HCT116 (cell line): ENCODE results near the gene PLCB4. TPM values are rescaled to one million over a fixed set of nuclear protein-coding genes. Genes with fewer than 3 reads are reported as not detected.

Source experiments
- ATAC-seq: fragments of 200-7000 bp; cut with Tn5 transposase; 2 replicates; pipeline ENCODE4 v1.9.1; 2020; ENCODE audit warnings: mild to moderate bottlenecking, moderate library complexity
- BruUV-seq: library from RNA; stranded (reverse); fragments of 400-500 nt; replicated peaks from 2 replicates; lab custom pipeline; 2021; lab: Mats Ljungman, UMichigan
- CTCF ChIA-PET: fragments of 300-600 bp; sonication (Branson Sonifier 250); formaldehyde crosslinking; loops from one replicate; lab custom pipeline; 2021; ENCODE audit warnings: antibody characterized with exemption; lab: Charles Lee
- POLR2A ChIA-PET: fragments of 300-600, 350-600 bp; sonication (Branson Sonifier 250); formaldehyde crosslinking; loops from one replicate; lab custom pipeline; 2021; ENCODE audit warnings: antibody characterized with exemption; lab: Charles Lee
- RAD21 ChIA-PET, 2 experiments: fragments of 300-600 bp; sonication (Branson Sonifier 250); formaldehyde crosslinking; loops; one replicate each; lab custom pipeline; 2023; ENCODE audit warnings: low total read pairs in 2 of 2; ENCODE audit not compliant: uncharacterized antibody in 2 of 2, unreplicated experiment in 2 of 2, low non-redundant PET in 1 of 2; lab: Charles Lee
- DNase-seq: peaks from one replicate; pipeline ENCODE4 v3.0.0-alpha.2; 2010; ENCODE audit warnings: low read depth, low spot score
- H2AFZ ChIP-seq: fragments of 200-600 bp; shearing (Covaris generic), sonication (generic); 2 replicates; pipeline ENCODE4 v1.6.1; 2017; ENCODE audit warnings: low read depth, mixed run types, mixed read lengths, antibody characterized with exemption, low read length; ENCODE audit not compliant: poor library complexity, severe bottlenecking
- H3K27ac ChIP-seq: 2 replicates; pipeline ENCODE4 v1.5.1; 2012; ENCODE audit warnings: low read depth, low read length
- H3K27me3 ChIP-seq: fragments of 200-600 bp; sonication (generic); 2 replicates; pipeline ENCODE4 v1.6.1; 2016; ENCODE audit warnings: mixed run types, low read length, mixed read lengths; ENCODE audit not compliant: insufficient read depth
- H3K36me3 ChIP-seq, 2 experiments: fragments of 200-500 bp in 1 of 2; fragments of 200-600 bp in 1 of 2; sonication (Bioruptor generic) in 1 of 2; sonication (generic) in 1 of 2; 2 replicates each; pipeline versions ENCODE4 v1.5.1 to v1.6.1; 2014 to 2016; ENCODE audit warnings: low read length in 2 of 2, inconsistent platforms in 1 of 2, mixed read lengths in 1 of 2, mixed run types in 1 of 2; ENCODE audit not compliant: insufficient read depth in 2 of 2, control insufficient read depth in 1 of 2
- H3K4me1 ChIP-seq, 2 experiments: fragments of 200-600 bp in 1 of 2; sonication (generic) in 1 of 2; 2 replicates each; pipeline versions ENCODE4 v1.5.1 to v1.6.1; 2012 to 2017; ENCODE audit warnings: low read length in 2 of 2, inconsistent platforms in 1 of 2, mild to moderate bottlenecking in 1 of 2, mixed read lengths in 1 of 2, mixed run types in 1 of 2, moderate library complexity in 1 of 2; ENCODE audit not compliant: insufficient read depth in 2 of 2, control insufficient read depth in 1 of 2
- H3K4me2 ChIP-seq: fragments of 200-600 bp; sonication (generic); 2 replicates; pipeline ENCODE4 v1.6.1; 2017; ENCODE audit warnings: mixed run types, low read length, mixed read lengths
- H3K4me3 ChIP-seq, 2 experiments: fragments of 200-600 bp in 1 of 2; sonication (generic) in 1 of 2; replicated peaks in 1 of 2; 2 replicates each; pipeline ENCODE4 v1.5.1; 2011 to 2016; ENCODE audit warnings: low read length in 2 of 2, control low read depth in 1 of 2, low read depth in 1 of 2, mild to moderate bottlenecking in 1 of 2, mixed read lengths in 1 of 2, mixed run types in 1 of 2
- H3K79me2 ChIP-seq: fragments of 200-600 bp; sonication (generic); 2 replicates; pipeline ENCODE4 v1.6.1; 2017; ENCODE audit warnings: mild to moderate bottlenecking, mixed run types, low read length, moderate library complexity, mixed read lengths; ENCODE audit not compliant: insufficient read depth
- H3K9ac ChIP-seq: fragments of 200-600 bp; sonication (generic); 2 replicates; pipeline ENCODE4 v1.6.1; 2016; ENCODE audit warnings: low read length, mixed read lengths
- H3K9me2 ChIP-seq: fragments of 200-600 bp; sonication (generic), shearing (Covaris generic); 2 replicates; pipeline ENCODE4 v1.6.1; 2017; ENCODE audit warnings: mixed run types, mild to moderate bottlenecking, moderate library complexity; ENCODE audit not compliant: insufficient read depth
- H3K9me3 ChIP-seq, 2 experiments: fragments of 200-500 bp in 1 of 2; fragments of 200-600 bp in 1 of 2; sonication (Bioruptor generic) in 1 of 2; sonication (generic) in 1 of 2; 2 replicates each; pipeline ENCODE4 v1.6.1; 2014 to 2017; ENCODE audit warnings: low read length in 2 of 2, mixed read lengths in 2 of 2, inconsistent platforms in 1 of 2, low read depth in 1 of 2, mild to moderate bottlenecking in 1 of 2, mixed run types in 1 of 2, moderate library complexity in 1 of 2; ENCODE audit not compliant: control insufficient read depth in 1 of 2, insufficient read depth in 1 of 2
- H4K20me1 ChIP-seq: fragments of 200-600 bp; sonication (generic), shearing (Covaris generic); 2 replicates; pipeline ENCODE4 v1.6.1; 2017; ENCODE audit warnings: mixed run types, mild to moderate bottlenecking, moderate library complexity; ENCODE audit not compliant: insufficient read depth
- CBX3 ChIP-seq: IDR thresholded peaks from 2 replicates; pipeline ENCODE4 v1.6.1; 2012; ENCODE audit warnings: low read depth
- CEBPB ChIP-seq: IDR thresholded peaks from 2 replicates; pipeline ENCODE4 v1.6.1; 2012; ENCODE audit warnings: low read depth
- EGR1 ChIP-seq: IDR thresholded peaks from 2 replicates; pipeline ENCODE4 v1.6.1; 2012; ENCODE audit warnings: low read depth
- EZH2 ChIP-seq: fragments of 200-600 bp; sonication (generic); IDR thresholded peaks from 2 replicates; pipeline ENCODE4 v1.6.1; 2017; ENCODE audit warnings: antibody characterized with exemption, mixed run types
- EZH2phosphoT487 ChIP-seq: fragments of 200-600 bp; IDR thresholded peaks from 2 replicates; pipeline ENCODE4 v1.6.1; 2018; ENCODE audit warnings: antibody characterized with exemption, borderline replicate concordance
- JUND ChIP-seq: IDR thresholded peaks from 2 replicates; pipeline ENCODE4 v1.6.1; 2012
- RAD21 ChIP-seq: IDR thresholded peaks from 2 replicates; pipeline ENCODE4 v1.6.1; 2012; ENCODE audit warnings: low read depth, mild to moderate bottlenecking
- SIN3A ChIP-seq: IDR thresholded peaks from 2 replicates; pipeline ENCODE4 v1.6.1; 2012; ENCODE audit warnings: low read depth
- SP1 ChIP-seq: IDR thresholded peaks from 2 replicates; pipeline ENCODE4 v1.6.1; 2012; ENCODE audit warnings: low read depth
- TCF7L2 ChIP-seq: IDR thresholded peaks from 2 replicates; pipeline ENCODE4 v1.7.0; 2011; ENCODE audit warnings: borderline replicate concordance, inconsistent platforms; ENCODE audit not compliant: insufficient read depth, insufficient read length; ENCODE audit errors: extremely low read depth
- ZNF274 ChIP-seq: fragments of 200-500 bp; sonication (Bioruptor generic); IDR thresholded peaks from 2 replicates; pipeline ENCODE4 v1.6.1; 2014; ENCODE audit warnings: mild to moderate bottlenecking, low read depth, low read length, inconsistent platforms
- intact Hi-C: fragments of 100-400 bp; cut with micrococcal nuclease; formaldehyde crosslinking; loops from 2 replicates; pipeline ENCODE4 v1.10.0; 2022
- total RNA-seq: library from RNA; stranded (reverse); gene quantifications from one replicate; pipeline ENCODE4 v1.2.1, GENCODE V29; 2021; ENCODE audit not compliant: unreplicated experiment
- TF ChIP-seq, protein P1 (sequence below): IDR thresholded peaks from 2 replicates; pipeline ENCODE4 v1.6.1; 2012
- TF ChIP-seq, protein P2 (sequence below): IDR thresholded peaks from 2 replicates; pipeline ENCODE4 v1.6.1; 2011; ENCODE audit warnings: mild to moderate bottlenecking, low read length, moderate library complexity; ENCODE audit not compliant: insufficient replicate concordance; ENCODE audit errors: extremely low read depth
- TF ChIP-seq, protein P3 (sequence below): IDR thresholded peaks from 2 replicates; pipeline ENCODE4 v1.6.1; 2012; ENCODE audit warnings: low read depth

The PLCB4 gene
- total RNA-seq, 1 experiment from 2014 or later: 2.5 TPM

DNA sequence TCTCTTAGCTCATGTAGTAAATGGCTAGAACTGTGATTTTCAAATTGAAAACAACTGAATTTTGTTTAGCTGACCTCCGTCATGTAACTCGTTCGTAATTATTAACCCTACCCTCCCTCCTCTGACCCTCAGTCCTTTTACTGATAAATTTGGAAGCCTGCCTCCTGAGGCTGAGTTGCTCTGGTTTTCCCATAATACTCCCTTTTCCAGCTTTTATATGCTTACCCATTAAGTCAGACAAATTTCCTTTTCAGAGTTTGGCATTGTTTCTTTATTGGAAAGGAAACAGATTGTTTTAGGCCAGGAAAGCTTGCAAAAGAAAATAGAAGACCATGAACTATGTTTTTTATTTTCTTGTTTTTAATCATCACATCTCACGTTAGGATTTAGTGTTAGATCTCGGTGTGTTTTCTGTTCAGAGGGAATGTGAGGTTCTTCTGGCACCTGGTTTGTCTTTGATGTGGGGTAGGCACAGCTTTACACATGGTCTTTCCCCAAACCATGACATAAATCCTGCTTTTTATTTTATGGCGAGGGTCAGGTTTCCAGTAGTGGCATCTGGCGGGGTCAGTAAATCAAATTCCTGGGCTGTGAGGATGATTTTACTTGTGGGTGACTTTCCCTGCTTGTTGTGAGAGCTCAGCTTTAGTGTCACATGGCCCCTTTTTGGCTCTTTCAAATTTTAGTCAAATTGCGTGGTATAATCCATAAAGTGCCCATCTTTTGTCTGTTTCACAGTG is 24.5 kb downstream of the PLCB4 start:
- no peak overlapping the region for H3K4me2 ChIP-seq
- ChIA-PET POLR2A (no interaction called here), RAD21 (no interaction called here), CTCF (no interaction called here)
- no peaks in the 10 kb centered on the region for H4K20me1 ChIP-seq
- H3K9me3 ChIP-seq: no peaks in the 10 kb centered on the region
- no peaks in the 10 kb centered on the region for H3K79me2 ChIP-seq
- intact Hi-C loops: no loop called here
- H3K4me3 ChIP-seq: no peak overlapping the region
- no peak overlapping the region for H2AFZ ChIP-seq
- TF ChIP-seq RAD21 (no peak), JUND (no peak), EGR1 (no peak), SIN3A (no peak), CBX3 (no peak)
- TF ChIP-seq, protein P1, sequence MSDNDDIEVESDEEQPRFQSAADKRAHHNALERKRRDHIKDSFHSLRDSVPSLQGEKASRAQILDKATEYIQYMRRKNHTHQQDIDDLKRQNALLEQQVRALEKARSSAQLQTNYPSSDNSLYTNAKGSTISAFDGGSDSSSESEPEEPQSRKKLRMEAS: no peak
- no peaks in the 10 kb centered on the region for H3K9me2 ChIP-seq
- ATAC-seq (no peak), DNase-seq (no peak)
- no peak overlapping the region for H3K27ac ChIP-seq
- no peaks in the 10 kb centered on the region for H3K27me3 ChIP-seq
- no peak overlapping the region for H3K9ac ChIP-seq
- BruUV-seq: no TSS peak
- H3K4me1 ChIP-seq: no peaks in the 10 kb centered on the region
- H3K36me3 ChIP-seq: no peaks in the 10 kb centered on the region

DNA sequence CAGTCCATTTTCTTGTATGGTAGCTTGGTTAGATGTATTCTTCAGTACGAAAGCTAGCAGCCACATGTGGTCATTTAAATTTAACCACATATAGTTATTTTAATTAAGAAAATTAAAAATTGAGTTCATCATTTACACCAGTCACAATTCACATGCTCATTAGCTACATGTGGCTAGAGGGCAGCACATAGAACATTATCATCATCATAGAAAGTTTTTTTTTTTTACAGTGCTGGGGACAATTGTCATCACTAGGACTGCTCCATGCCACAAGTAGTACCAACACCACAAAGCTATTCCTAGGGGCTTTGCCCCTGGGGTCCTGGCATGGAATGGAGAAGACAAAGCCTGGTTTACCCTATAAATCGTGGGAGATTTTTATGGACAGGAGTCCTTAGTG is 30.5 kb downstream of the PLCB4 start:
- CTCF ChIA-PET: interaction anchor here (0.7 to 1.5 kb wide), 3 partner anchors 9 to 246 kb away, joined by 3 read pairs; no protein-coding TSS in a partner anchor
- TF ChIP-seq CEBPB (no peak), ZNF274 (no peak), EZH2 (no peak), SIN3A (no peak), EZH2phosphoT487 (no peak), JUND (no peak), SP1 (no peak), TCF7L2 (no peak)
- TF ChIP-seq, protein P2, sequence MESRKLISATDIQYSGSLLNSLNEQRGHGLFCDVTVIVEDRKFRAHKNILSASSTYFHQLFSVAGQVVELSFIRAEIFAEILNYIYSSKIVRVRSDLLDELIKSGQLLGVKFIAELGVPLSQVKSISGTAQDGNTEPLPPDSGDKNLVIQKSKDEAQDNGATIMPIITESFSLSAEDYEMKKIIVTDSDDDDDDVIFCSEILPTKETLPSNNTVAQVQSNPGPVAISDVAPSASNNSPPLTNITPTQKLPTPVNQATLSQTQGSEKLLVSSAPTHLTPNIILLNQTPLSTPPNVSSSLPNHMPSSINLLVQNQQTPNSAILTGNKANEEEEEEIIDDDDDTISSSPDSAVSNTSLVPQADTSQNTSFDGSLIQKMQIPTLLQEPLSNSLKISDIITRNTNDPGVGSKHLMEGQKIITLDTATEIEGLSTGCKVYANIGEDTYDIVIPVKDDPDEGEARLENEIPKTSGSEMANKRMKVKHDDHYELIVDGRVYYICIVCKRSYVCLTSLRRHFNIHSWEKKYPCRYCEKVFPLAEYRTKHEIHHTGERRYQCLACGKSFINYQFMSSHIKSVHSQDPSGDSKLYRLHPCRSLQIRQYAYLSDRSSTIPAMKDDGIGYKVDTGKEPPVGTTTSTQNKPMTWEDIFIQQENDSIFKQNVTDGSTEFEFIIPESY: no peak
- TF ChIP-seq, protein P3, sequence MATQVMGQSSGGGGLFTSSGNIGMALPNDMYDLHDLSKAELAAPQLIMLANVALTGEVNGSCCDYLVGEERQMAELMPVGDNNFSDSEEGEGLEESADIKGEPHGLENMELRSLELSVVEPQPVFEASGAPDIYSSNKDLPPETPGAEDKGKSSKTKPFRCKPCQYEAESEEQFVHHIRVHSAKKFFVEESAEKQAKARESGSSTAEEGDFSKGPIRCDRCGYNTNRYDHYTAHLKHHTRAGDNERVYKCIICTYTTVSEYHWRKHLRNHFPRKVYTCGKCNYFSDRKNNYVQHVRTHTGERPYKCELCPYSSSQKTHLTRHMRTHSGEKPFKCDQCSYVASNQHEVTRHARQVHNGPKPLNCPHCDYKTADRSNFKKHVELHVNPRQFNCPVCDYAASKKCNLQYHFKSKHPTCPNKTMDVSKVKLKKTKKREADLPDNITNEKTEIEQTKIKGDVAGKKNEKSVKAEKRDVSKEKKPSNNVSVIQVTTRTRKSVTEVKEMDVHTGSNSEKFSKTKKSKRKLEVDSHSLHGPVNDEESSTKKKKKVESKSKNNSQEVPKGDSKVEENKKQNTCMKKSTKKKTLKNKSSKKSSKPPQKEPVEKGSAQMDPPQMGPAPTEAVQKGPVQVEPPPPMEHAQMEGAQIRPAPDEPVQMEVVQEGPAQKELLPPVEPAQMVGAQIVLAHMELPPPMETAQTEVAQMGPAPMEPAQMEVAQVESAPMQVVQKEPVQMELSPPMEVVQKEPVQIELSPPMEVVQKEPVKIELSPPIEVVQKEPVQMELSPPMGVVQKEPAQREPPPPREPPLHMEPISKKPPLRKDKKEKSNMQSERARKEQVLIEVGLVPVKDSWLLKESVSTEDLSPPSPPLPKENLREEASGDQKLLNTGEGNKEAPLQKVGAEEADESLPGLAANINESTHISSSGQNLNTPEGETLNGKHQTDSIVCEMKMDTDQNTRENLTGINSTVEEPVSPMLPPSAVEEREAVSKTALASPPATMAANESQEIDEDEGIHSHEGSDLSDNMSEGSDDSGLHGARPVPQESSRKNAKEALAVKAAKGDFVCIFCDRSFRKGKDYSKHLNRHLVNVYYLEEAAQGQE: no peak
- TF ChIP-seq, protein P1: no peak

More for the DNA sequence above, 30.5 kb downstream of the PLCB4 start:
- Histone ChIP-seq H3K36me3 (no peaks in the 10 kb centered on the region), H3K4me3 (no peak overlapping the region), H4K20me1 (no peaks in the 10 kb centered on the region), H3K9ac (no peak overlapping the region), H3K4me2 (no peak overlapping the region), H3K27me3 (no peaks in the 10 kb centered on the region), H3K9me2 (no peaks in the 10 kb centered on the region), H2AFZ (no peak overlapping the region), H3K4me1 (no peaks in the 10 kb centered on the region), H3K9me3 (no peaks in the 10 kb centered on the region), H3K79me2 (no peaks in the 10 kb centered on the region), H3K27ac (no peak overlapping the region)
- ATAC-seq (no peak), DNase-seq (no peak)
- POLR2A ChIA-PET: interaction anchor here (1.3 kb wide), 1 partner anchor 294 kb away, joined by 3 read pairs; no protein-coding TSS in a partner anchor
- no TSS peak for BruUV-seq
- intact Hi-C loops: no loop called here
- RAD21 ChIA-PET: interaction anchor here in 1 of 2 experiments (0.7 kb wide), 1 partner anchor 1745 kb away, joined by 3 read pairs; no protein-coding TSS in a partner anchor
